ENCODE data around the gene TOB2. TPM values are rescaled to one million over a fixed set of nuclear protein-coding genes. Genes with fewer than 3 reads are reported as not detected.

Gene TOB2
- total RNA-seq, 6 experiments from 2014 or later = 49.2 to 54.9 (median 51.9) TPM

GRCh38 chr22:41411021-41411851, 35.4 kb downstream of the TOB2 start:
- Mint-ChIP-seq H3K27me3 (ENCODE audit: insufficient read depth) (peaks cover 4% of the 10 kb centered on the region), H3K9me3 (no peaks in the 10 kb centered on the region), H3K4me3 (no peak overlapping the region; the same call in 1 of the 2 replicates), H3K36me3 (ENCODE audit: low read depth) (no peaks in the 10 kb centered on the region), H3K27ac (peak overlapping the region; percentile 70), H3K4me1 (ENCODE audit: low read depth) (peaks cover 21% of the 10 kb centered on the region)
- TF ChIP-seq, protein P1, sequence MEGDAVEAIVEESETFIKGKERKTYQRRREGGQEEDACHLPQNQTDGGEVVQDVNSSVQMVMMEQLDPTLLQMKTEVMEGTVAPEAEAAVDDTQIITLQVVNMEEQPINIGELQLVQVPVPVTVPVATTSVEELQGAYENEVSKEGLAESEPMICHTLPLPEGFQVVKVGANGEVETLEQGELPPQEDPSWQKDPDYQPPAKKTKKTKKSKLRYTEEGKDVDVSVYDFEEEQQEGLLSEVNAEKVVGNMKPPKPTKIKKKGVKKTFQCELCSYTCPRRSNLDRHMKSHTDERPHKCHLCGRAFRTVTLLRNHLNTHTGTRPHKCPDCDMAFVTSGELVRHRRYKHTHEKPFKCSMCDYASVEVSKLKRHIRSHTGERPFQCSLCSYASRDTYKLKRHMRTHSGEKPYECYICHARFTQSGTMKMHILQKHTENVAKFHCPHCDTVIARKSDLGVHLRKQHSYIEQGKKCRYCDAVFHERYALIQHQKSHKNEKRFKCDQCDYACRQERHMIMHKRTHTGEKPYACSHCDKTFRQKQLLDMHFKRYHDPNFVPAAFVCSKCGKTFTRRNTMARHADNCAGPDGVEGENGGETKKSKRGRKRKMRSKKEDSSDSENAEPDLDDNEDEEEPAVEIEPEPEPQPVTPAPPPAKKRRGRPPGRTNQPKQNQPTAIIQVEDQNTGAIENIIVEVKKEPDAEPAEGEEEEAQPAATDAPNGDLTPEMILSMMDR (IDR thresholded peaks at IDR 0.05) = no peak
- DNase-seq = no peak

GRCh38 chr22:41410311-41410751, 36.3 kb downstream of the TOB2 start:
- H3K27me3 Mint-ChIP-seq (ENCODE audit: insufficient read depth) = peaks cover 4% of the 10 kb centered on the region
- H3K27ac Mint-ChIP-seq = no peak overlapping the region
- no peak overlapping the region for H3K4me3 Mint-ChIP-seq
- H3K4me1 Mint-ChIP-seq (ENCODE audit: low read depth) = peaks cover 21% of the 10 kb centered on the region
- TF ChIP-seq, protein P1 (IDR thresholded peaks at IDR 0.05) = no peak
- no peak for DNase-seq
- no peaks in the 10 kb centered on the region for H3K9me3 Mint-ChIP-seq
- H3K36me3 Mint-ChIP-seq (ENCODE audit: low read depth) = no peaks in the 10 kb centered on the region

- TF ChIP-seq, protein P1 (IDR thresholded peaks at IDR 0.05) = no peak
- Mint-ChIP-seq H3K36me3 (ENCODE audit: low read depth) (no peaks in the 10 kb centered on the region), H3K27me3 (ENCODE audit: insufficient read depth) (peaks cover 4% of the 10 kb centered on the region), H3K27ac (no peak overlapping the region), H3K9me3 (no peaks in the 10 kb centered on the region), H3K4me1 (ENCODE audit: low read depth) (peaks cover 16% of the 10 kb centered on the region), H3K4me3 (no peak overlapping the region)
- no peak for DNase-seq
Observed at GRCh38 chr22:41408665-41409064, 37.9 kb downstream of the TOB2 start.

DNA sequence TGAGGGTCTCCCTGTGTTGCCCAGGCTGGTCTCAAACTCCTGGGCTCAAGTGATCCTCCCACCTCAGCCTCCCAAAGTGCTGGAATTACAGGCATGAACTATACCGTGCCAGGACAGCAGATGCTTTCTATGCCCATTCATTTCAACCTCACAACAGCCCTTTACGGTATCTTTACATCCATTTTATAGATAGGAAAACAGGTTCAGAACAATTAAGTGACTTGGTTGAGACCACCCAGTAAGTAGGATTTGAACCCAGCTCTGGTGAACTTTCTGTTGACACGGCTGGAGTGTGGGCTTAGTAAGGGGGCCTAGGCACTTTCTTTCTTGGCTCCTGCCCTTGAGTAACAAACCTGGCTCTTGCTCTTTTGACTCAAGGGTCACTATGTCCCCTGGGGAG, 39.2 kb downstream of the TOB2 start:
- no peaks in the 10 kb centered on the region for H3K36me3 Mint-ChIP-seq (ENCODE audit: low read depth)

GRCh38 chr22:41406410-41406809, 40.2 kb downstream of the TOB2 start:
- Mint-ChIP-seq H3K27me3 (ENCODE audit: insufficient read depth) (peaks cover 5% of the 10 kb centered on the region), H3K4me1 (ENCODE audit: low read depth) (peaks cover 26% of the 10 kb centered on the region), H3K27ac (no peak overlapping the region), H3K4me3 (no peak overlapping the region), H3K9me3 (no peaks in the 10 kb centered on the region), H3K36me3 (ENCODE audit: low read depth) (no peaks in the 10 kb centered on the region)
- DNase-seq = no peak
- TF ChIP-seq, protein P1 (IDR thresholded peaks at IDR 0.05) = no peak

More for the DNA sequence above, 39.2 kb downstream of the TOB2 start:
- DNase-seq = no peak
- H3K27ac Mint-ChIP-seq = no peak overlapping the region
- peaks cover 23% of the 10 kb centered on the region for H3K4me1 Mint-ChIP-seq (ENCODE audit: low read depth)
- peaks cover 5% of the 10 kb centered on the region for H3K27me3 Mint-ChIP-seq (ENCODE audit: insufficient read depth)
- TF ChIP-seq, protein P1 (IDR thresholded peaks at IDR 0.05) = no peak
- H3K9me3 Mint-ChIP-seq = no peaks in the 10 kb centered on the region
- no peak overlapping the region for H3K4me3 Mint-ChIP-seq
